Measurements from ENCODE around the gene RTN4RL1.
A peak's percentile ranks its signal among the peaks of the same experiment; 100 is the strongest.
"Not testable (repeated sequence)": the region's sequence is repeated elsewhere in the genome, so short reads cannot be mapped to it uniquely, and the experiment has no call there.

The RTN4RL1 gene

DNA sequence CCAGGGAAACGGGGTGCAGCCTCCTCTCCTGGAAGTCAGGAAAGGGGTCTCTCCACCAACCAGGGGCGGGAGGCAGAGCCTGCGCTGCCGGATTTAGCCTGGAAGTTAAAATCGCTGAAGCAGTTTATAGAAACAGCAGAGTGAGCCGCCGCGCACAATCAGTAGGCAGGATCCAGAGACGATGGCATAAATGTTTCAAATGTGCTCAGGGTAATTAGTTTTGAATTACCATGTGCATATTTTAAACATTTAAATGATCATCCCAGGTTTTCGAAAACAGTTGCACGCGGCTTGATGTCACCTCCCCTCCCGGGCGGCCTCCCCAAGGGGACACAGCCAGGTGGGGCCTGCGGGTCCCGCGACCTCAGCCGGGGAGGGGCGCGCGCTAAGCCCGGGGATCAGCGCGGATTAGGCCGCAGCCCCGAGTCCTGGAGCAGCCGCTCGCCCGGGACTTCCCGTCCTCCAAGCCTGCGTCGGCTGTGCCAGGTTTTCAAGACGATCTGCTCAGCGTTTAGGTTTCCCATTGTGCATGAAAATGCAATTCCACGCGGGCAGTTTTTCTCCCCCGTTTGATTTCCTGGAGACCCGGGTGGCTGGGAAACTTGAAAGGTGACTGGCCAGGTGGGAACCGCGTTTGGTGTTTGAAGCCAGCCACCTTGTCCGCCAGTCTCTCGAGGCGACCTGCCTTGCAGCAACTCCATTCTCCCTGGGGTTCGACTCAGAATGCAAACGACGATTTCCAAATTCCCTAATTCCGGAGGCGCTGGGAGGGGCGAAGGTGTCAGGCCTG, 117.0 kb downstream of the RTN4RL1 start:
- Mint-ChIP-seq H3K4me1 (peaks cover 12% of the 10 kb centered on the region), H3K36me3 (no peaks in the 10 kb centered on the region), H3K4me3 (peak overlapping the region; percentile 72), H3K27me3 (peaks cover 25% of the 10 kb centered on the region), H3K27ac (no peak overlapping the region), H3K9me3 (no peaks in the 10 kb centered on the region)

DNA sequence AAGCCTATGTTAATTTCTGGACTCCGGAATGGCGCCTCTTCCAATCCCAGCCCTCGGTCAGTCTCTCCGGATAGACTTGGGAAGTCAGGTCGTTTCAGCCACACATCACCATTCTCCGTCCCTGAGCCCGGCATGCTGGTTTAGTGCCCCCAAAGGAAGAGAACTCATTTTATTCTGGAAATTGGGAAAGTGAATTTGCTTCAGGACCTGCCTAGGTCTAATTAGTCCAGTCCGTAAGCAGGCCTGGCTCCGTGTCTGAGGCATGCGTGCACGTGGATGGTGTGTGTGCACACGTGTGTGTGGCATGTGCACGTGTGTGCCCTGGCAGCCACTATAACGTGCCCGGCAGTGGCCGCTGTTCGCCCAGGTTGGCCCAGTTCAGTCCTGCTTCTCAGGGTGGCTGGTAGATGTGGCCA, 117.9 kb downstream of the RTN4RL1 start:
- peaks cover 12% of the 10 kb centered on the region for H3K4me1 Mint-ChIP-seq
- H3K27me3 Mint-ChIP-seq: peaks cover 25% of the 10 kb centered on the region
- no peaks in the 10 kb centered on the region for H3K9me3 Mint-ChIP-seq
- H3K27ac Mint-ChIP-seq: no peak overlapping the region
- H3K36me3 Mint-ChIP-seq: no peaks in the 10 kb centered on the region
- no peak overlapping the region for H3K4me3 Mint-ChIP-seq

DNA sequence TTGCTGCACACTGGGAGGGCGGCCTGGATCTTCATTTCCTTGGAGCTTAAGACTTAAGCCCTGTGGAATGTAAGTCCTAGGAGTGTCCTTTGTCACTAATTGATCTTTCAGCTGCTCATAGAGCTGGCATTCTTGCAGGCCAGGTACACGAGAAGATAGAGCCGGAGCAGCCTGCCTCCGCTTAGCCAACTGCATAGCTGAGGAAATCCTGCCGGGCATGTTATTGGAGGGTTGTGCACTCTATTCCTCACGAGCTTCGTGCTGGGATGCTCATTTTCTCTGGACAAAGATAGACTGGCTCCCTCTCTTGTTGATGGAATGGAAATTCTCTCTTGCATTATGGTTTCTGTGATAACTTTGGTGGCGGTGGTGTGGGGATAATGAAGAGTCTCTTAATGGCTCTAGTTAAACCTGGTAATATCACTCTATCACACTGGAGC, 118.5 kb downstream of the RTN4RL1 start:
- peaks cover 24% of the 10 kb centered on the region for H3K27me3 Mint-ChIP-seq
- no peak overlapping the region for H3K4me3 Mint-ChIP-seq
- H3K27ac Mint-ChIP-seq: no peak overlapping the region
- H3K9me3 Mint-ChIP-seq: no peaks in the 10 kb centered on the region
- no peaks in the 10 kb centered on the region for H3K36me3 Mint-ChIP-seq
- peaks cover 12% of the 10 kb centered on the region for H3K4me1 Mint-ChIP-seq

DNA sequence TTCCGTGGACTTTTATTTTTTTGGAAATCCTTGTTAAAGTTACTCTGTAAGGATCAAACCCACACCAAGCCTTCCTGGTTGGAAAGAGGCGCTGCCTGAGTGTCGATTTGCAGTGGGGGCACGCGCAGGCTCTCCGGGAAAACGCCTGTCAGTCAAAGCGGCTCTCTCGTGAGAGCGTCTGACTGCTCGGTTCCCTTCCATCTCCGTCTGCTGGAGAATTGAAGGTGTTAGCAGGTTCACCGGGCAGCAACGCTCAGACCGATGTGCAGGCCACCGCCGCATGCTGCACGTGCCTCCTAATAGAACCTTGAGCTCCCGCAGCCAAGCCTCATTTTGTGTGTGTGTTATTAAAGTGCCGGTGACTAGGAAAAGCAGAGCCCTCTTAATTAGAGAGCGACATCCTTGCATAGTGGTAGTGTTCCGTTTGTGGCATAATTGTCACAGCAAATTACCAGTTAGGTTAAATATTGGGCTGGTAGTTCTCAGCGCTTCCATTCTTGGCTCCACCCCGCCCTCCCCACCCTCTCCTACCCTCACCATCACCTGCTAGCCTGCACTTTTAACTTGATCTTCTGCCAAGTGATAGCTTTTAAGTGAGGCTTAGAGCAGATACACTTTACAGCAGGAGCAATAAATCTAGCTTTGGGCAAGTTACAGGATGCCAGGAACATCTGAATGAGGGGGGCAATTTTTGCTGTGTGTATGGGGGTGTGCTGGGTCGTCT, 119.8 kb downstream of the RTN4RL1 start:
- H3K9me3 Mint-ChIP-seq: no peaks in the 10 kb centered on the region
- H3K27ac Mint-ChIP-seq: no peak overlapping the region
- H3K4me3 Mint-ChIP-seq: no peak overlapping the region
- peaks cover 20% of the 10 kb centered on the region for H3K27me3 Mint-ChIP-seq
- peaks cover 12% of the 10 kb centered on the region for H3K4me1 Mint-ChIP-seq
- H3K36me3 Mint-ChIP-seq: no peaks in the 10 kb centered on the region

DNA sequence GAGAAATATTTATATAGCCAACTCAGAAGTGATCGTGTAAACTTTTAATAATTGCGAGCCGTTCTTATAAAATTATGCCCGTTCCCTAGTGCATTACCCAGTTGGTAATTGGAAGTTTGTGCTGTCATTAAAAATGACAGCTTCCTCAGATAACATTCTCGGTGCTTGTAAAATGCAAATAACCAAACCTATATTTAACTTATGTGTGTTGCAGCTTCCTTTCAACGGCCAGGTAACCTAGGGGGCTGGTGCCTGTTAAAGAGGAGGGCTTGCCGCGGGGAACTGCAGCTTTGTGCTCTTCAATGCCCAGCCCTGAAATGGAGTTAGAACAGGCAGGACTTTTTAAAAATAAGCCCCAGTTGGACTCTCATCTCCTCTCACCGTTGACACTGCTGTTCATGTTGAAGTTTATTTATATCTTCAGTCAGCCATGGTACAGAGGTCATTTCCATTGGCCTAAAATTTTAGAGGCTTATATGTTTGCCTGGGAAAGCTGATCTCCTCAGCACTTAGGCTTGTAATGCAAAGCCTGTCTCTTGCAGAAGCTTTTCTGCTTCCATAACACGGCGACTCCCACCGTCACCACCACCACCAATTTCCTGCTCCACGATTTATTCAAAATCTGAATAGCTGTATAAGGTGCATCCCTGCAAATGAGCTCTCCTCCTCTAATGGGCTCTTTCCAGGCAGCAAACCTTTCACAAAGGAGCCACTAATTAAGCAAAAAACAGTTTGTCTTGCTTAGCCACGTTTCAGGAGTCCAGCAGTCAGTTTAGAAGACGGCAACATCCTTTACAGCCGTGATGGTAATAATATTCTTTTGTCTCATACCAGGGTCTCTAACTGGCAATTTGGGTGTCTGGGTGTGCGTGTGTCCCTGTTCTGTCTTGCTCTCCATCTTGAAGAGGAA, 120.6 kb downstream of the RTN4RL1 start:
- peaks cover 3% of the 10 kb centered on the region for H3K36me3 Mint-ChIP-seq
- no peak overlapping the region for H3K27ac Mint-ChIP-seq
- peaks cover 12% of the 10 kb centered on the region for H3K4me1 Mint-ChIP-seq
- H3K27me3 Mint-ChIP-seq: peaks cover 16% of the 10 kb centered on the region
- no peaks in the 10 kb centered on the region for H3K9me3 Mint-ChIP-seq
- H3K4me3 Mint-ChIP-seq: no peak overlapping the region

DNA sequence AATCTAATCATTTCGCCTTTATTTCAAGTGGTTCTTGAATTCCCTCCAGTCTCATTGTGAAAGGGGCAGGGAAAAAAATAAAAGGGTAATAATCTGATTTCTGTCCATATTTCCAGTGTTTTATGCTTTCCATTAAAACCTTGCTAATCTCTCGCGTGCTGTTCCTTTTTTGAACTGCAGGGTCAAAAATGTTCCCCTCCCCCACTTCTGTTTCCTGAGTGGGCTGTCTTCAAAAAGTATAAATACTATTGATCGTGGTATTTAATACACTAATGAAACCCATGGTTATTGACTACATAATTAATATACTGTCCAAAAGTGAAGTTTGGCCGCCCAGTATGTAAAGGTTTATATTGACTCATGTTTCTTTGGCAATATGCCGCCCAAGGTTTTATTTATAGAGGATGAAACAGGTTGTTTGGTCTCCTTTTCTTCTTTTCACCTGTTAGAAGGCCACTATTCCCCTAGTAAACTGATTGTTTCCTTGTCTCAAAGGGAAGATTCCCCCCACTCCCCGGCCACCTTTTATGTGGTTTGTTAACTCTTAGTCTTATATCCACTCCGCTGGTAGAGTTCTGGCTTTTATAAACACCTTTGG, 125.6 kb downstream of the RTN4RL1 start:
- H3K27me3 Mint-ChIP-seq: no peaks in the 10 kb centered on the region
- H3K9me3 Mint-ChIP-seq: no peaks in the 10 kb centered on the region
- peaks cover 7% of the 10 kb centered on the region for H3K36me3 Mint-ChIP-seq
- no peaks in the 10 kb centered on the region for H3K4me1 Mint-ChIP-seq
- H3K27ac Mint-ChIP-seq: no peak overlapping the region
- no peak overlapping the region for H3K4me3 Mint-ChIP-seq

DNA sequence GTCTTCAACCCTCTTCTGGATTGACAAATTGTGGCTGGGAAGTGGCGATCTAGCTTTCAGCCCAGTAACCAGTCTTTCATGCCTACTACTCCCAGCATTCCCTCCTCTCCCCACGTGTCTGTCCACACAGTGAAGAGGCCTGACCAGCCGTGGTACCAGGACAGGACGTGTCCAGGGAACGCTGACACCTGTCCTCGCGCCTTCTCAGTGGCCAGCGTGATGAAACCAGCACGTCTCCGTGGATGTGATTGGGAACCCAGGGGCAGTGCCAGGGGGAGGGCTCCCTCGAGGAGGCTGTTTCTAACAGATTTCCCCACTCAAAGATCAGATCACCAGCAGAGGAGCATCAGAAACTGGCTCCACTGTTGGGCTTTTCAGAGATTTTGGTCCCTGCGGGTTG, 126.3 kb downstream of the RTN4RL1 start:
- Mint-ChIP-seq H3K27ac (no peak overlapping the region), H3K27me3 (no peaks in the 10 kb centered on the region), H3K36me3 (peaks cover 9% of the 10 kb centered on the region), H3K9me3 (no peaks in the 10 kb centered on the region), H3K4me3 (no peak overlapping the region), H3K4me1 (no peaks in the 10 kb centered on the region)

DNA sequence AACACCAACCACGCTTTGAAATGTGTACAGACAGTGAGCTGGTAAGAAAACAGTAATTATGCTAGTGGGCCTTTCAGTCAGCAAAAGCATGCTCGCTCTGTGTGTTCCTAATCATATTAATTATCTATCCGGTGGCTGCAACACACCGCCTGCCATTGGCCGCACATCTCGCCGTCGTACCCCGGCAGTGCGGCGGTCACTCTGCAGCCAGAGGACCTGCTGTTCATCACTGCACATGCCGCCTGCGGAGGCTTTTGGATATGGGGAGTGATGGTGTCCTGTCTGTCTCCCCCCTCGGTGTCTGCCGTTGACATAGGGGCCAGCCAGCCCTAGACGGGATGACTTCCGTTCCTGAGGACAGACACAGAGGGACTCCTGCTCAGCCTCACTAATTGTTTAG, 126.8 kb downstream of the RTN4RL1 start:
- no peaks in the 10 kb centered on the region for H3K9me3 Mint-ChIP-seq
- H3K27me3 Mint-ChIP-seq: no peaks in the 10 kb centered on the region
- no peak overlapping the region for H3K27ac Mint-ChIP-seq
- no peaks in the 10 kb centered on the region for H3K4me1 Mint-ChIP-seq
- peaks cover 9% of the 10 kb centered on the region for H3K36me3 Mint-ChIP-seq
- no peak overlapping the region for H3K4me3 Mint-ChIP-seq

DNA sequence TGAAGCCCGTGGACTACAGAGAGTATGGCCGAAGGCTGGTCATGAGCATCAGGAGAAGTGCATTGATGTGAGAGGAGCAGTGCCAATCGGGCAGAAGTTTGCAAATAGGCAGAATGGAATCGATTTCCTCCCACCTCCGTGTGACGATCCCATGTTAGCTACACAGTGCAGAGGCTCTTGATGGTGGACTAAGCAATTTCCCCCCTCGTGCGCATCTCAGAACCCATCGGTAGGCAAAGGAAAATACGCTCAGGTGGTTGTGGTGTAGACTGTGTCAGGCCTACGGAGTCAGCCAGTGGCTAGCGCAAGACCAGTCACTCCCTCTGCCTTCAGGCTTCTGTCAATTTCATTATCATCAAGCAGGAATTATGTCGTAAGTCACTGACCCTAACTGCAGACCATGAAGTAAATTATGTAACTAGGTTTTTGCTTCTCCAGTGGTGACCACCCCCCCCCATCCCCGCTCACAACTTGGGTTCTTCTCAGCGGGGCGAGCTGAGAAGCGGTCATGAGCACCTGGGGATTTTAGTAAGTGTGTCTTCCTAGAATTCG, 128.0 kb downstream of the RTN4RL1 start:
- no peak overlapping the region for H3K27ac Mint-ChIP-seq
- H3K4me1 Mint-ChIP-seq: no peaks in the 10 kb centered on the region
- H3K9me3 Mint-ChIP-seq: no peaks in the 10 kb centered on the region
- no peak overlapping the region for H3K4me3 Mint-ChIP-seq
- no peaks in the 10 kb centered on the region for H3K27me3 Mint-ChIP-seq
- peaks cover 13% of the 10 kb centered on the region for H3K36me3 Mint-ChIP-seq

DNA sequence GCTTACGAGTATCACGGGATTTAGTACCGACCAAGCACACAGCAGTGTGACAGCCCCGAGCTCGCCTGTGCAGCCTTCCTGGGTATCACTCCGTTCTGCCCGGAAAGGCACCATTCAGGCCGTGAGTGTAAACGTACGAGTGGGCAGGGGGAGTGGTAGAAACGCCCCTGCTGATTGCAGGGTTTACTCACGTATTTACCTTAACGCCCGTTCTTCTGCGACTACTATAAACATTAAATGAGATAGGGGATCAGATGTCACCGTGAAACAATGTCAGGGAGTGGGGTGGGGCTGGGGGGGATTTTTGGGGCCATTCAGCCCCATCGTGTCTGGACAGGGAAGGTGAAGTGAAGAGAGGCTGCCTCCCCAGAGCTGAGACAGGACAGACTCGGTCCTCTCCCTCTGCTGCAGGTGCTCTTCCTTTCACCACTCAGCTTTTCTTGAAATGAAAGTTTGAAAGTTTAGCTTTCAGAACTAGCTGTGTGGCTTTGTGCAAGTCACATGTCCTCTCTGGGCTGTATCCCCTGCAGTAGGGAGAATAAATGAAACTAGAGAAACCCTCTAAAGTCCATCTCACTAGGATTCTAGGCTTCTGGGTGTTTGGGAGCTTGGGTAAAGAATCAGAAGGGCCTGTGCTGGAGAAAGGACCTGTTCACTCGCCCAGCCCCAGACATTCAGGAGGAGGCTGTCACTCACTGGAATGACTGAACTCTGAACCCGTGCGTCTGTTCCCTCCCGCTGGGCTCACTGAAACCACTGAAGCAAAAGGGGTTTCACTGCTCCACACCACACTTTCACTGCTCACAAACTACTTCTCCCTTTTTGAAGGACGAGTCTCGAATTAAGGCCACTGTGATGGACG, 128.7 kb downstream of the RTN4RL1 start:
- Mint-ChIP-seq H3K36me3 (peaks cover 13% of the 10 kb centered on the region), H3K4me1 (no peaks in the 10 kb centered on the region), H3K4me3 (no peak overlapping the region), H3K9me3 (no peaks in the 10 kb centered on the region), H3K27ac (no peak overlapping the region), H3K27me3 (no peaks in the 10 kb centered on the region)

DNA sequence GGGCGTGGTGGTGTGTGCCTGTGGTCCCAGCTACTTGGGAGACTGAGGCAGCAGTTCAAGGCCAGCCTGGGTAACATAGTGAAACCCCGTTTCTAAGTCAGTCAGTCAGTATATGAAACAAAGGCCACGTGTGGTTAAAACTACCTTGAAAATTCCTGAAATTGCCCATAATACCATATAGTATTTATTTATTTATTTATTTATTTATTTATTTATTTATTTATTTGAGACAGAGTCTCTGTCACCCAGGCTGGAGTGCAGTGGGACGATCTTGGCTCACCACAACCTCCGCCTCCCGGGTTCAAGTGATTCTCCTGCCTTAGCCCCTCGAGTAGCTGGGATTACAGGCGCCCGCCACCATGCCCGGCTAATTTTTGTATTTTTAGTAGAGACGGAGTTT, 129.7 kb downstream of the RTN4RL1 start:
- not testable (repeated sequence) for H3K4me3 Mint-ChIP-seq, H3K9me3 Mint-ChIP-seq, H3K27me3 Mint-ChIP-seq, H3K27ac Mint-ChIP-seq, H3K4me1 Mint-ChIP-seq
- H3K36me3 Mint-ChIP-seq: peaks cover 14% of the 10 kb centered on the region

DNA sequence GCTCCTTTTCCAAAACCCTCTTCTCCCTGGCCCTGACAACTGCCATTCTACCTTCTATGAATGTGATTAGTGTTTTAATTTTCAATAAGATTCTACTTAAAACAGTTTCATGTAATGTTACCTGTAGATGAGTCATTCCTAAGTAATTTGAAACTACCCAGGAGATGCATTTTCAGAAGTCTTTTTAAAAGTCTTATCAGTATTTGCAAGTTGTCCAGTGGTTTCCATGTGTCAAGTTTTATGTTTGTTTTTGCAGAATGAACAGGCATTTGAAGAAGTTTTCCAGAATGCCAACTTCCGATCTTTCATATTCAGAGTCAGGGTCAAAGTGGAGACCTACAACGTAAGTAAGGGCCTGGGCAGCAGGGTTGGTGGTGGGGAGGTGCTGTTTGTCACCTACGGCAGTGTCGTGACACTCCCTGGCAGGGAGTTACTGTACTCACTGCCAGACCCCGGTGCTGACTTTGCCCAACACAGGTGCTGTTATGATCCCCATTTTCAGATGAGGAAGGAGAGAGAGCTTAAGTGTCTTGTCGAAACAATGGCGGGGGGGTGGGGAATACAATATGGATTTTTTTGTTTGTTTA, 130.3 kb downstream of the RTN4RL1 start:
- Mint-ChIP-seq H3K4me3 (no peak overlapping the region), H3K9me3 (no peaks in the 10 kb centered on the region), H3K27ac (no peak overlapping the region), H3K36me3 (peaks cover 14% of the 10 kb centered on the region), H3K4me1 (peaks cover 6% of the 10 kb centered on the region), H3K27me3 (no peaks in the 10 kb centered on the region)

DNA sequence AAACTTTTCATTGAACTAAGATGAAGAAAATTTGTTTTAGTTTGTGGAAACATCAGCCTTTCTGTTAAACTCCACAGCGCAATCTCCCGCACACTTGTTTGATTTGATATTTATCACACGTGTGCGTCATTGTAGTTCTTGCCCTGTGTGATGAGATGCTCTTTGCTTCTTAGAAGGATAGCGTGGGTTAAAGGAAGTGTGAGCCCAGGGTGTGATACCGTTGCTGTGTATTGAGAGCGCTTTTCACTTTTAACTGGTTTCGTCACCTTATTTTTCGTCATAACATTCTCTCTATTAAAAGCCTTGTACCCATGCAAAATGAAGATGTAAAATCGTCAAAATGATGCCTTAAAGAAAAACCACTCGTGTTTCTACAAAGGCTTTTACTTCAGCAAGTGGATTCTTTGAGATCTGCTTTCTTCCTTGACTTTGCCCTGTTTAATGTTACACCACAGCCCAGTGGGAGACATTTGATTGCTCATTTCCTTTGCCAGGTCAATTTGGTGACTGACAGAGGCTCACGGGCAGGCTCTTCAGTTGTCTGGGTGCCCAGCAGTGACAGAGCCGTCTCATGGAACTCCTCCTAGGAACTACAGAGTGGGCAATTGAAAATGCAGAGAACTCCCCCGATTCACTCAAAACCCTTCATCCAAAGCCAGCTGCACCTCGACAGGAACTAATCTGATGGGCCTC, 134.2 kb downstream of the RTN4RL1 start:
- Mint-ChIP-seq H3K4me1 (peaks cover 6% of the 10 kb centered on the region), H3K4me3 (peak overlapping the region; percentile 19), H3K27ac (no peak overlapping the region), H3K27me3 (no peaks in the 10 kb centered on the region), H3K36me3 (peaks cover 15% of the 10 kb centered on the region), H3K9me3 (no peaks in the 10 kb centered on the region)

DNA sequence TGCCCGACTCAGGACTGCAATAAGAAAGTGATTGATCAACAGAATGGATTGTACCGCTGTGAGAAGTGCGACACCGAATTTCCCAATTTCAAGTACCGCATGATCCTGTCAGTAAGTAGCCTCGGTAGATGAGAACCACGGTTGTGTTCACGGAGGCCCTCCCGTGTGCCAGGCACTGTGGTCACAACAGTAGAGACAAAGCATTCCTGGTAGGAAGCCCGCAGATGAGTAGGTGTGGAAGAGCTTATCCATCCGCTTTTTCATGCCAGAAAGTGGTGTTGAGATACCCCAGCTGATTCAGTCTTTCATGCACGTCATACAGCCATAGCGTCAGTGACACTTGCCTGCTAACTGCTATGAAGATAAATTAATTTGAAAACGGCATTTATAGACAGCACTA, 136.4 kb downstream of the RTN4RL1 start:
- no peak overlapping the region for H3K4me3 Mint-ChIP-seq
- H3K27ac Mint-ChIP-seq: no peak overlapping the region
- no peaks in the 10 kb centered on the region for H3K27me3 Mint-ChIP-seq
- H3K36me3 Mint-ChIP-seq: peaks cover 21% of the 10 kb centered on the region
- no peaks in the 10 kb centered on the region for H3K9me3 Mint-ChIP-seq
- peaks cover 6% of the 10 kb centered on the region for H3K4me1 Mint-ChIP-seq

Measured in activated naive CD4-positive, alpha-beta T cell treated with anti-CD3 and anti-CD28 coated beads, Interleukin-2, amount 50 U/mL, for 24 hours (primary cell).